Putamen (tissue), 1 donor: ENCODE measurements around the gene PDE4A.
"Not testable (repeated sequence)": the region's sequence is repeated elsewhere in the genome, so short reads cannot be mapped to it uniquely, and the experiment has no call there.

Experiments
- DNase-seq: peaks from one replicate; pipeline ENCODE4 v3.0.0-alpha.2; 2016; ENCODE audit warnings: low spot score

PDE4A gene

GRCh38 chr19:10403137-10404021 lies 17.0 kb upstream of the PDE4A start, which contains the start of gene CDC37:
TSS of gene CDC37 (minus strand) at chr19:10403542. CDS start at chr19:10403479, 63 bp downstream.
- DNase-seq = peak; percentile 94

GRCh38 chr19:10404888-10405820 lies 15.2 kb upstream of the PDE4A start:
- DNase-seq = no peak

- no peak for DNase-seq
These were observed 14.1 kb upstream of the PDE4A start for GRCh38 chr19:10406191-10406590.

DNA sequence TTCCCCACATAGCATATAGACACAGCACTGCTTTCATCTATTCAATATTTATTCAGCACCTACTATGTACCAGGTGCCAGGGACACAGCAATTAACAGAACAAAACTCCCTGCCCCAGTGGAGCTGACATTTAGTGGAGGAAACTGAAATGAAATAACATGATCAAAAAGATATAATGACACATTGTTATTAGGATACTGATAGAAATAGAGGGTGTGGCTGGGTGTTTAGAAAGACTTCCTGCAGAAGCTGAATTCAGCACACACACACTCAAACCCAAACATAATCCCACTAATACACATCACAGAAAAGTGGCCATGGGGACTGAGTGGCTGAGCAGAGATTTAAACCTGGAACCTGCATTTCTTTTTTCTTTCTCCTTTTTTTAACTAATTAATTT lies 13.2 kb upstream of the PDE4A start:
- no peak for DNase-seq

GRCh38 chr19:10408511-10409283 lies 11.6 kb upstream of the PDE4A start:
- peak; percentile 66 for DNase-seq

DNA sequence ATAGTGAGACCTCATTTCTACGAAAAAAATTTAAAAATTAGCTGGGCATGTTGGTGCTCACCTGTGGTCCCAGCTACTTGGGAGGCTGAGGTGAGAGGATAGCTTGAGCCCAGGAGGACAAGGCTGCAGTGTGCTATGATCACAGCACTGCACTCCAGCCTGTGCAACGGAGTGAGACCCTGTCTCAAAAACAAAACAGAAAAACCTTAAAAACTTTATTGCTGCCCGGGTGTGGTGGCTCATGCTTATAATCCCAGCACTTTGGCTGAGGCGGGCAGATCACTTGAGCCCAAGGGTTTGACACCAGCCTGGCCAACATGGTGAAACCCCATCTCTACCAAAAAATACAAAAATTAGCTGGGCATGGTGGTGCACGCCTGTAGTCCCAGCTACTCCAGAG lies 9.1 kb upstream of the PDE4A start:
- not testable (repeated sequence) for DNase-seq

GRCh38 chr19:10412257-10412977 lies 7.9 kb upstream of the PDE4A start:
- no peak for DNase-seq

DNA sequence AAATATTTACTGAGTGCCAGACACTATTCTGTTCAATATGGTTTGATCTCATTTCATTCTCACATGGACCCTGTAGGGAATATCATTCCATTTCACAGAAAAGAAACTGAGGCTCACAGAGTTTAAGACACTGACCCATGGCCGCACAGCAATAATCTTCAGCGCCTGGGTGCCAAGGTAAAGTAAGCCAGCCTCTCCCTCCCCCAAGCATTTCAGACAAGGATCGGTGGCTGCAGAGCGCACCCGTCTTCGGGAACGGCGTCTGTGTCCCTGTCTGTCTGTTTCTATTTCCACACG lies 4.3 kb upstream of the PDE4A start:
- no peak for DNase-seq

DNA sequence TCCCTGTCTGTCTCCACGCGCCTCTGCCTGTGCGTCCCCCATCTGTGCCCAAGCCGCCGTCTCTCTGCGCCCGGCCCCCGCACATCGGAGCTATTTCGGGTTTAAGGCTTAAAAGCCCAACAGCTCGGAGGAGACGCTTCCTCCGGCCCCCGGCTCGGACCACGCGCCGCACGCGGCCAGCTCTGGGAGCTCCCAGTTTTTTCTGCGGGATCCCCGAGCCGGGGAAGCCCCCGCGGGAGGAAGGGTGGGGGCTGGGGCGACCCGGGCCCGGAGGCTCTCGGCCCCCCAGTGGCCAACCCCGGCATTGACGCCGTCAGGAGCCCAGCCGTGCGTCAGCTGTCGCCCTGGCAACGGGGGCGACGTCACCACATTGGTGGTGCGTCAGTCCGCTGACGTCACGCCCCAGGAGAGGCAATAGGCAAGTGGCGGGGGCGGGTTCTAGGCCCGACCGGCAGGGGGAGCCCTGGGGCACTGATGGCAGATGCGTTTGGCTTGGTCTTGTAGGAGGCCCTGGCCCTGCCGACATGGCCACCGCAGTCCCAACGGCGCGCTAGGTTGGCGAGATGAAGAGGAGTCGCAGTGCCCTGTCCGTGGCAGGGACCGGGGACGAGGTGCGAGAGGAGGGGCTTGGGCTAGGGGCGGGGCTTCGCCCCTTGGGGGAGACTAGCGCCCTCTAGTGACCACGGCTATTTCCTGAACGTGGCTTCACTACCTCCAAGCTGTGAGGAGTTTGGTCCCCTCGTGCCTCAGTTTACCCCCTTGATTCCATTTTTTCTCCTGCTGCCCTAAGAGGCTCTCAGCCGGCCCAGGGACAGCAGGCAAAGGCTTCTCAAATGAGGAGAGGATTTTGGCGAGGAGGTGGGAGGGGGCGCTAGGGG lies 3.7 kb upstream of the PDE4A start:
- peak; percentile 72 for DNase-seq

- DNase-seq = no peak
These were observed 2.6 kb upstream of the PDE4A start for GRCh38 chr19:10417541-10418234.

GRCh38 chr19:10418235-10418484 lies 2.2 kb upstream of the PDE4A start:
- no peak for DNase-seq

DNA sequence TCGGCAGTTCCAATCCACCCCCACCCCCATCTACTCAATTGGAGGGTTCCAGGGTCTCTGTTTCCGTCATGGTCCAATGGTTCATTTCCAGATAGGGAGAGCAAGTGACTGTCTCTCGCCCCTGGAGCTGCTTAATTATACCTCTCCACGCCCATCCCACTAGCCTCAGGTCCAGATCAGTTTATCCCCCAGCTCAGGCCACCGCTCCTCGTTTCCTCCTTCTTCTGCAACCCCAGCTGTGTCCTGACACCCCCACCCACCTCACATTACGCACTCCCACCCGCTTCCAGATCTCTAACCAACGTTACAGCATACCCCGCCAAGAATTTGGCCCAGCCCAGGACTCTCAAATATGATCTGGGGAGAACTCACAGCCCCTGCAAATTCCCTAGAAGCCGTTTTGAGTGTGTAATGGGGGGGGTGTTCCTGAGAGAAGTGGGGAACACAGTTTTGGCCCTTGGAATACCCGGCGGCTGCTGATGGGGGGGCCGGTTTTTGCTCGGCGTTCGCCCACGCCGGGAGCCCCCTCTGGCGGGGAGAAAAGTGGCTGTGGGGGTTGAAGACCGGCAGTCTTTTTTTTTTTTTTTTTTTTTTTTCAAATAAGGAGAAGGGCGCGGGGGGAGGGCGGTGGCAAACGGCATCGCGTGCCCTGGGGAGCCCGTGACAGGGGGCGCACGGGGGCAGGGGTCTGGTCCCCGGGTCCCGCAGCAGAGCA lies 1.7 kb upstream of the PDE4A start:
- DNase-seq = no peak

GRCh38 chr19:10419200-10419645 lies 1.1 kb upstream of the PDE4A start:
- peak; percentile 61 for DNase-seq

GRCh38 chr19:10419646-10420443 lies 493 bp upstream of the PDE4A start:
- no peak for DNase-seq

DNA sequence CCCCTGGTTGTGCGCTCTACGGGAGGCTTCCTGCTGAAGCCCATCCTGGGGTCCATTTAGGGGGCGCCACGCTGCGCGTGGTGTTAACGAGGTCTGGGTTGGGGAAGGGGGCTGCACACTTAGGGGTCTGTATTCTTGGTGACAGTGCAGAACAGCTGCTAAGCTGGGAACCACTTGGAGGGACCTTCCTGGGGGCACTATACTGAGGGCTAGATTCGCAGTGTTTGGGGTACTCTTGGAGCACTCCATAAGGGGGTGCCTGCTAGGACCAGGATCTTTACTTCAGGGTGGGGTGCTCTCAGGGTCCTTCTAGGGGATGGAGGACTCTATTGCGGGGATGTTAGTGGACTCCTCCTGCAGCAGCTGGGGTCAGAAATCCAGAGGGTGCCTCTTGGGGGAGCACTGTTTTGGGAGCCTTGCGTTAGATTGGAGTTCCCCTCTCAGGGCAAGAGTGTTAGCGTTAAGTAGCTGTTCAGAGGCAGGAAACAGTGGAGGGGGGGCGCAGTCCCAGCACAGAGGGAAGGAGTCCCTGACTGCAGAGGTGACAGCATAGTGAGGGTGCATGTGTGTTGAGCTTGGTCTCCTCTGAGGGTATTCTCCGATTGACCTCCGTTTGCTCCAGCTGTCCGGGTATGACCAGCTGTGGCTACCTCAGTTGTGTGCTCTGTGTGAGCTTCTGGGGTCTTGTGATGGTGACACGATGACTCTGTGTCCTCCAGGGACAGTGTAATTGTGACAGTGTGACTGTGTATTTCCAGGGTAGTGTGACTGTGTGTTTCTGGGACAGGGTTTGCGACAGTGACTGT lies 1.1 kb downstream of the PDE4A start:
- DNase-seq = no peak

DNA sequence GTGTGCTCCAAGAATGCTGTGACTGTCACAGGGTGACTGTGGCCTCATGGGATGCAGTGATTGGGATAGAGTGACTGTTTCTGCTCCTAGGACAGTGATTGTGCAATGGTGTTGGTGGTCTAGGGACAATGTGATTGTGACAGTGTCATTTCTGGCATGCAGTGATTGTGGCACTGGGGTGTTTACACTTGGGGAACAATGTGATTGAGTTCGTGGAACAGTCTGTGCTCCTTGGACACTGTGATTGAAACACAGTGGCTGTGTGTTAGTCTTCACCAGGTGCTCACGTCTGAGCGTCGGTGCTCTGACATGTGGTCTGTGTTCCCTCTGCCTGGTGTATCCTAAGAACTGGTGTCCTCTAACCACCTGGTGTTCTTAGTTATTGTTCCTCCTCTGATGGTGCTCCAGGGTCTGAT lies 1.7 kb downstream of the PDE4A start:
- DNase-seq = no peak

- no peak for DNase-seq
These were observed 2.5 kb downstream of the PDE4A start for GRCh38 chr19:10422846-10423245.
